Measurements from ENCODE around the gene TMEM179. TPM values are rescaled to one million over a fixed set of nuclear protein-coding genes. Genes with fewer than 3 reads are reported as not detected.

Gene TMEM179
- total and polyA plus RNA-seq, 2 donors (not counting 1 experiment from before 2014, with no cell fraction given), result not detected

DNA sequence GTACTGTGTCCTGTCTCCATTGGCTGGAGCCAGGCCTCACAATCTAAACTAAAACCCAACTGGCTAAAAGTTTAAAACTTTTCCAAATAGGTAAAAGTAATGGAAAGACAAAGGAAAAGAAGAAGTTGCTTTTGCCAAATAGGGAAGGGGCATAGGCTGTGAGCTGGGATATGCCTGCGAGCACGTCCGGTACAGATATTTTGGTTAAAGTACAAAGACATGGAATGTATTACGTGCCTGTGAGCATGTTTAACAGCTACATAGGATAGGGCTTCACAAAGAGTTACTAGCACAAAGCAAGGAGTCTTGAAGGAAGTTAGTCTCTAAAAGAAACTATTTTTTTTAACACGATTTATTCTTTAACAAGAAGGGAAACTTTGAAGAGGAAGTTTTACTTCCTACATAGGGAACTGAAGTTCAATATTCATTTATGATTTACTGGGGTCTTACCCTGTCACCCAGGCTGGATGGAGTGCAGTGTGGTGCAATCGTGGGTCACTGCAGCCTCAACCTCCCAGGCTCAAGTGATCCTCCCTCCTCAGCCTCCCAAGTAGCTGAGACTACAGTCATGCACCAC is 43.0 kb upstream of the TMEM179 start:
- Histone ChIP-seq H3K27me3 (replicated peaks in 1 of 4; ENCODE audit: control extremely low read depth in 1 of 4, control insufficient read depth in 3 of 4, insufficient read depth in 4 of 4, low read length in 3 of 4) (no peaks in the 10 kb centered on the region), H4K20me1 (ENCODE audit: control insufficient read depth, insufficient read depth, low read length, poor library complexity, severe bottlenecking) (no peaks in the 10 kb centered on the region), H3K27ac (ENCODE audit: low read length in 2 of 2) (peak overlapping the region in 1 of 2 donors; percentile 47), H3K9me3 (ENCODE audit: control extremely low read depth in 1 of 3, control insufficient read depth in 2 of 3, insufficient read depth in 1 of 3, low read length in 2 of 3) (peaks cover 0 to 14% (median 4%) of the 10 kb centered on the region in 3 donors), H3K79me2 (ENCODE audit: control insufficient read depth, insufficient read depth, low read length) (no peaks in the 10 kb centered on the region), H3K36me3 (replicated peaks in 1 of 2; ENCODE audit: control extremely low read depth in 1 of 2, control insufficient read depth in 1 of 2, extremely low read depth in 1 of 2, insufficient read depth in 2 of 2, low read length in 1 of 2) (no peaks in the 10 kb centered on the region), H2AFZ (ENCODE audit: insufficient read depth, low read depth, low read length, poor library complexity, severe bottlenecking) (no peak overlapping the region), H3K4me3 (ENCODE audit: control extremely low read depth in 1 of 5, extremely low read depth in 1 of 5, insufficient read depth in 1 of 5, low read depth in 2 of 5, low read length in 4 of 5) (no peak overlapping the region), H3K9ac (ENCODE audit: low read length) (peak overlapping the region; percentile 12), H3K4me2 (replicated peaks; ENCODE audit: low read depth, low read length, poor library complexity, severe bottlenecking) (peak overlapping the region; percentile 52), H3K4me1 (ENCODE audit: control insufficient read depth in 2 of 2, insufficient read depth in 2 of 2, low read length in 2 of 2) (peaks cover 33 to 41% of the 10 kb centered on the region in 2 donors)
- Mint-ChIP-seq H3K27me3 (no peaks in the 10 kb centered on the region), H3K9me3 (ENCODE audit: insufficient read depth) (no peaks in the 10 kb centered on the region), H3K4me1 (peaks cover 37% of the 10 kb centered on the region), H3K27ac (peak overlapping the region; percentile 73), H3K4me3 (peak overlapping the region; percentile 56)
- DNase-seq (peak; percentile 56), ATAC-seq (ENCODE audit: low read depth) (peak; percentile 18)
- intact Hi-C loops (cut with micrococcal nuclease), result no loop called here
- ChIA-PET CTCF (interaction anchor here (0.8 to 2.3 kb wide), 8 partner anchors 10 to 554 kb away, joined by 3 to 9 read pairs (median 4); no protein-coding TSS in a partner anchor), POLR2A (no interaction called here)
- TF ChIP-seq, protein P1, sequence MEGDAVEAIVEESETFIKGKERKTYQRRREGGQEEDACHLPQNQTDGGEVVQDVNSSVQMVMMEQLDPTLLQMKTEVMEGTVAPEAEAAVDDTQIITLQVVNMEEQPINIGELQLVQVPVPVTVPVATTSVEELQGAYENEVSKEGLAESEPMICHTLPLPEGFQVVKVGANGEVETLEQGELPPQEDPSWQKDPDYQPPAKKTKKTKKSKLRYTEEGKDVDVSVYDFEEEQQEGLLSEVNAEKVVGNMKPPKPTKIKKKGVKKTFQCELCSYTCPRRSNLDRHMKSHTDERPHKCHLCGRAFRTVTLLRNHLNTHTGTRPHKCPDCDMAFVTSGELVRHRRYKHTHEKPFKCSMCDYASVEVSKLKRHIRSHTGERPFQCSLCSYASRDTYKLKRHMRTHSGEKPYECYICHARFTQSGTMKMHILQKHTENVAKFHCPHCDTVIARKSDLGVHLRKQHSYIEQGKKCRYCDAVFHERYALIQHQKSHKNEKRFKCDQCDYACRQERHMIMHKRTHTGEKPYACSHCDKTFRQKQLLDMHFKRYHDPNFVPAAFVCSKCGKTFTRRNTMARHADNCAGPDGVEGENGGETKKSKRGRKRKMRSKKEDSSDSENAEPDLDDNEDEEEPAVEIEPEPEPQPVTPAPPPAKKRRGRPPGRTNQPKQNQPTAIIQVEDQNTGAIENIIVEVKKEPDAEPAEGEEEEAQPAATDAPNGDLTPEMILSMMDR (IDR thresholded peaks at IDR 0.05), result no peak
- TF ChIP-seq EZH2 (IDR thresholded peaks at IDR 0.05; ENCODE audit: borderline replicate concordance, insufficient read depth, low read depth, low read length, poor library complexity, severe bottlenecking), result no peak
- WGBS (ENCODE audit: insufficient coverage), result 61% methylated on average over 3 of the region's 6 CpGs

DNA sequence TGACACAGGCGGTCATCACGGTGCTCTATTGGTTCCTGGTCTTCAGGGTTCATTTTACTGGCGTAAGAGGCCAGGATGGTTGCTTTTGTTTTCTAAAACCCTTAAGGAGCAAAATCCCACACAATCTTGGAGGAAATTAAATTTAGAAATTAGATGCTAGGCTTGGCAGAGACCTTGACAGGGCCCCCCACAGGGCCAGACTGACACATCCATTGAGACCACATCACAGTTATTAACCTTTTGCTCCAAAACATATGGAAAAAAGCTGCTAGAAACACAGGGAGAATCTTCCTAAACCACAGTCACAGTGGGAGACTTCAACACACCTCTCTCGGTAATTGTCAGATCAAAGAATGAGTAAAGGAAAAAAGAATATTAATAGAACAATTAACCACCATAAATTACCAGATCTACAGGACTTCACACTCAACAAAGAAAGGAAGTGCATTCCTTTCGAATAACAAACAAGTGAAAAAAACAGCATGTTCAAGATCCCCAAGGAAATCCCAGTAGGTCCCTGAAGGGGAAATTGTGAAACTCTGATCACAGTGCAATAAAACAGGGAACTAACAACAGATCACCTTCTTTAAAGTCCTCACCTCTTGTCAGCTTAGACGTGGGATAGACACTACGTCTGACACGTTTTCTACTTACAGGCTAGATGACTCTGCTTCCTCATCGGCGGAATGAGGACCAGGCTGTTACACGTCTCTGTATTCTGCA is 40.2 kb upstream of the TMEM179 start:
- no peak for TF ChIP-seq EZH2 (IDR thresholded peaks at IDR 0.05; ENCODE audit: borderline replicate concordance, insufficient read depth, low read depth, low read length, poor library complexity, severe bottlenecking)
- TF ChIP-seq, protein P1 (IDR thresholded peaks at IDR 0.05), result no peak
- Histone ChIP-seq H3K36me3 (replicated peaks in 1 of 2; ENCODE audit: control extremely low read depth in 1 of 2, control insufficient read depth in 1 of 2, extremely low read depth in 1 of 2, insufficient read depth in 2 of 2, low read length in 1 of 2) (no peaks in the 10 kb centered on the region), H3K27me3 (replicated peaks in 1 of 4; ENCODE audit: control extremely low read depth in 1 of 4, control insufficient read depth in 3 of 4, insufficient read depth in 4 of 4, low read length in 3 of 4) (peaks cover 0 to 1% (median 0%) of the 10 kb centered on the region in 4 experiments), H3K9me3 (ENCODE audit: control extremely low read depth in 1 of 3, control insufficient read depth in 2 of 3, insufficient read depth in 1 of 3, low read length in 2 of 3) (peaks cover 0 to 12% (median 4%) of the 10 kb centered on the region in 3 donors), H3K9ac (ENCODE audit: low read length) (no peak overlapping the region), H4K20me1 (ENCODE audit: control insufficient read depth, insufficient read depth, low read length, poor library complexity, severe bottlenecking) (no peaks in the 10 kb centered on the region), H3K4me2 (replicated peaks; ENCODE audit: low read depth, low read length, poor library complexity, severe bottlenecking) (no peak overlapping the region), H3K4me3 (ENCODE audit: control extremely low read depth in 1 of 5, extremely low read depth in 1 of 5, insufficient read depth in 1 of 5, low read depth in 2 of 5, low read length in 4 of 5) (no peak overlapping the region), H3K4me1 (ENCODE audit: control insufficient read depth in 2 of 2, insufficient read depth in 2 of 2, low read length in 2 of 2) (peaks cover 33 to 36% of the 10 kb centered on the region in 2 donors), H3K27ac (ENCODE audit: low read length in 2 of 2) (no peak overlapping the region), H3K79me2 (ENCODE audit: control insufficient read depth, insufficient read depth, low read length) (no peaks in the 10 kb centered on the region), H2AFZ (ENCODE audit: insufficient read depth, low read depth, low read length, poor library complexity, severe bottlenecking) (no peak overlapping the region)
- H3K4me1 Mint-ChIP-seq, result peaks cover 33% of the 10 kb centered on the region
- no peak for ATAC-seq (ENCODE audit: low read depth)
- H3K27me3 Mint-ChIP-seq, result no peaks in the 10 kb centered on the region
- CTCF ChIA-PET, result interaction anchor here (0.8 to 1.8 kb wide), 2 partner anchors 13 to 64 kb away, joined by 3 to 4 read pairs; no protein-coding TSS in a partner anchor
- H3K9me3 Mint-ChIP-seq (ENCODE audit: insufficient read depth), result no peaks in the 10 kb centered on the region
- H3K27ac Mint-ChIP-seq, result no peak overlapping the region
- 87% methylated on average over 9 of the region's 11 CpGs for WGBS (ENCODE audit: insufficient coverage)
- intact Hi-C loops (cut with micrococcal nuclease), result no loop called here
- no peak overlapping the region for H3K4me3 Mint-ChIP-seq
- DNase-seq, result no peak
- POLR2A ChIA-PET, result interaction anchor here (0.6 kb wide), 1 partner anchor 402 kb away, joined by 3 read pairs; no protein-coding TSS in a partner anchor

All from B cell (primary cell).